Globus pallidus (tissue), 1 donor: ENCODE measurements around the gene FBXL17.
A peak's percentile ranks its signal among the peaks of the same experiment; 100 is the strongest.

Source experiments
- DNase-seq: peaks from one replicate; pipeline ENCODE4 v3.0.0-alpha.2; 2015; ENCODE audit warnings: low spot score

The FBXL17 gene

DNA sequence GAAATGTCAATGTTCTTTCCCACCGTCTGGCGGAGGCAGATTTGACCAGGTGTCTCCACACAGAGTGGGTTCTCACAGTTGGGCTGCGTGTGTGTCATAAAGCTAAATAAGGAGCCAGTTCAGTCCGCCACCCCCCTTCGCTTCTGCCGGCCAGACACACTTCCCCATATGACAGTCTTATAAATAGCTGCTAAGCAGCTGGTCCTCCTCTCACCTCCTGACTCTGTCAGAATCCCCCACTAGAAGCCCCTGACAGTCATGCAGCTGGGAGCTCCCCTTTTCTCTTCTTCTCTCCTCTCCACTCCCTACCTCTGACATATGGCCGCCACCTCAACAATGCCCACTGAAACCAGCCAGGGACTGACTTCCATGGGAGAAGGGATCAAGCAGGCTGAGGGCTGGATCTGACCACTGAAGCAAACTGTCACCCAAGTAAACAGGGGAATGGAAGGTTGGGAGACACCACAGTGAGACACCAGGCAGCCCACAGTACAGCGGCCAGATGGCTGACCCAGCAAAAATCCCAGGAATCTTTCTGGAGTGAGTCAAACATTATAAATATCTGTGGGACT is 569.2 kb downstream of the FBXL17 start:
- DNase-seq = peak; percentile 9

DNA sequence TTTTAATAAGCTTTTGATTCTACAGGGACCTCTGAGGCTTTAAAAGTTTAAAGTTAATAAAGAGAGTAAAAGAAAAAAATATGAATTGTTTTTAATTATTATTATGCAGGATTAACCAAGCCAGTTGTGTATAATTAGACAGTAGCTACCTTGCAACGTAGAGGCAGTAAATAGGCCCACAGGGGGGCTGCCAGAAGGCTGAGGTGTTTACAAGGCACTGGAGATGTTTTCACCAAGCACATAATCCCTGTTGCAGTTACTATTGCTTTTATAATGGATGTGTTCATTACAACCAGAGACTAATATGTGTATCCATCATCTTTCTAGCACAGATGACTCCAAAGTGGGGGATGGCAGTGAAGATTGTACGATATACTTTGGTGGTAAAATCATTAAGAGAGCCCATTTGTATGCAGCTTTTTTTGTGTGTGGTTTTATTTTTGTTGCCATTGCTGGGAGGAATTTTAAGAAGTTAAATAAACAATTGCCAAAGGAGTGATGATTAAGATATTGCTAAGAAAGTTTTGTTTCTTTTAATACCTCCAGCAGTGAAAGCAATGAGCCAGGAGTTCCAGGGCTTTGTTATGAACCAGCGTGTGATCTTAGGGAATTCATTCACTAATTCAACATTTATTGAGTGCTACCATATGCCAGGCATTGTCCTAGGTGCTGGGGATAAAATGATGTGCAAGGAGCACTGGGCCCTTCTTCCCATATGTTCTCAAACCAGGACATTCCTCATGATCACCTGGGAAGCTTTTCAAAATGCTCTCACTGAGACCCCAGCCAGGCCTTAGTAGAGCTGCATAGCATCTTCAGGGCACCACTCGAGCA is 572.5 kb downstream of the FBXL17 start:
- DNase-seq = no peak
